HG02571 (cell line): Measurements from ENCODE around the gene MOSMO.

ENCODE experiments used
- ATAC-seq: cut with Tn5 transposase; IDR thresholded peaks from one replicate; pipeline ENCODE4 v1.9.1; 2021; ENCODE audit warnings: mild to moderate bottlenecking, moderate library complexity; ENCODE audit not compliant: unreplicated experiment

The MOSMO gene

DNA sequence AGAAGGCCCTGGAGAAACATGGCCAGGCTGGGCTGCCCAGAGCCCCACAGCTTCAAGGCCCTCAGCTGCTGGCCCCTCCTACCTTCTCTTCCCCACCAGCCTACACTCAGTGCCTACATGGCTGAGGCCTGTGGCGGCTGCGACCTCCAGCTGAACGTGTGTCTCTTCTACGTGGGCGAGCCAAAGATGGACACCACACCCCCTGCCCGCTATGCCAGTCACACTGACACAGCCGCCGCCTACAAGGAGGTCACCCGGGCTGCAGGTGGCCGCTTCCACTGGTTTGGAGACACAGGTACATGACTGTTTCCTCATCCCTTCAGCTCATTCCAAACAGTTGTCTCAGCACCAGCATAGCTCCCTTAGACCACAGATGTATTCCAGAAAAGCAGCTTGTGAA, 124.9 kb downstream of the MOSMO start:
- ATAC-seq = no peak
